Adrenal gland (tissue), 5 donors: Measurements from ENCODE around the gene POLL.

Experiments
- CTCF ChIP-seq, 6 experiments: fragments of 450-650 bp in 4 of 6; fragments of 200-600 bp in 2 of 6; sonication (generic) in 1 of 6; IDR thresholded peaks; 1 replicate in 5 of 6; 2 replicates in 1 of 6; pipeline versions ENCODE4 v1.5.1 to v1.8.0; 2016 to 2021; ENCODE audit warnings: antibody characterized with exemption in 6 of 6, mild to moderate bottlenecking in 2 of 6, moderate library complexity in 1 of 6
- POLR2A ChIP-seq, 2 donors: fragments of 450-650 bp; IDR thresholded peaks; one replicate each; pipeline ENCODE4 v1.6.1; 2017; ENCODE audit warnings: antibody characterized with exemption in 2 of 2, mild to moderate bottlenecking in 2 of 2, moderate library complexity in 1 of 2
- donor health status: DM: no; HTN: no; CAD: no.

- no peak for TF ChIP-seq CTCF (IDR thresholded peaks at IDR 0.05)
- TF ChIP-seq POLR2A (IDR thresholded peaks at IDR 0.05) = no peak
Observed at GRCh38 chr10:101611096-101611905, 23.2 kb upstream of the POLL start.
